T-helper 9 cell (primary cell): Measurements from ENCODE around the gene TSGA10.
"Not testable (repeated sequence)": the region's sequence is repeated elsewhere in the genome, so short reads cannot be mapped to it uniquely, and the experiment has no call there.

Experiments used
- DNase-seq: peaks from one replicate; pipeline ENCODE4 v3.0.0-alpha.2; 2020

Gene TSGA10

DNA sequence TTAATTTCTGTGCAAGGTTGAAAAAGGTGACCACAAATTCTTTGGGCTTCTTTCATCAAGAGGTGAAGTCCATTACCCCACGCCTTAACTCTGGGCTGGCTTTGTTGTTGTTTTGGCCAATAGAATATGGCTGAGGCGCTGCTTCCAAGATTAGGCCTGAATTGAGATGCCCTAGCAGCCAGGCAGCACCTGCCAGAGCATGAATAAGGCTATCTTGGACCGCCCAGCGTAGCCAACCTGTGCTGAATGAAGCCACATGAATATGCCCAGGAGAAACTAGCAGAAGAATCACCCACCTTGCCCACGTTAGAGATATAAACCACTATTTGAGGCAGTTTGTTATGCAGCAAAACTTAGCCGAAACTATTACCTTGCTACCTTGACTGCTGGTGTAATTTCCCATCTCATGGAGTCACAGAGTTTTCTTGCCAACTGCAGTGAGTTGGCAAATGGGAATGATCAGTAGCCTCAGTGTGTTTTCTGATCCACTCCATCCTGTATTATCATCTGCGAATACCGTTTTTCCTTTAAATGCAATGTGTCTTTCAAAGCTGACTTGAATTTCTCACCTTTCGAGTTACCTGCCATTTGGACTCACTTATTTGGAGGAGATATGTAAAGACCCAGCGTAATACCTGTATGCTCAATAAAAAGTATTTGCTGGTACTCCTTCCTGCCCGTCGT lies 679 bp downstream of the TSGA10 start:
- DNase-seq = no peak

DNA sequence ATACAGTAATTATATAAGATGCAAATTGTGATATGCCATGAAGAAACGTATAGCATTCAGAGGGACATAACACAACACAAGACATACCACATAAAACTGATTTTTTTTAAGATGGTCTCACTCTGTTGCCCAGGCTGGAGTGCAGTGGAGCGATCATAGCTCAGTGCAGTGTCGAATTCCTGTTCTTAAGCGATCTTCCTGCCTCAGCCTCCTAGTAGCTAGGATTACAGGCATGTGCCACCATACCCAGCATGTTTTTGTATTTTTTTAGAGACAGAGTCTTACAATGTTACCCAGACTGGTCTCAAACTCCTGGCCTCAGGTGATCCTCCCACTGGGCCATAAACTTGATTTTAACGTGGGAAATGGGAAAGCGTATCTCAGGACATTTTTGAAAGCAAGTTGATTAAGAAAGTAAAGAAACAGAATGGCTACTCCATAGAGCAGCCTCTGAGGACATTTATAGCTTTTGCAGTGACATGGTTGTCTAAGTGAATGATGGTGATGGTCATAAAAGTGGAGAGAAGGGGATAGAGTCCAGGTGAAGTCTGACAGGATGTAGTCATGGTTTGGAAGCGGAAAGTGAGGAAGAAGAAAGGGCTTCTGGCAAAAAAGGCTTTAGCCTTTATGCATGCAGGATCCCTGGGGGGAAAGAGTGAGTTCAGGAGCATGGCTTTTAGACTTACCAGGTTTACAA lies 2.4 kb downstream of the TSGA10 start:
- DNase-seq = no peak

DNA sequence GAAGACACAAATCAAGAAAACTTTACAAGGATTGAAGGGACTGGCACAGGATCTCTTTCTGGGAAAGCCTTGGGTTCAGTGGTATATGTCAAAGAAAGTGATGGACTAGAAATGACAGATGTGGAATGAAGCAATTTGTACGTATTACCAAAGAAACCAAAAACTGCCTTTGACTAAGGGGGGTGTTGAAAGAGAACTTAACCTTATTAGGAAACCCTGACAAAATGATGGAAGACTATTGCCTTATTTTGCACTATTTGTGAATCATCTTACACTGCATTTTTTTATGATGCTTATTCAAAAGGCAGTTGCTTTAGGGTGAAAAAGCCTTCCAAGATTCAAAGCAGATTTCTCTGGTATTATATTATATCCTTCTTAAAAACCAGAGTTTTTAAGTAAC lies 4.0 kb downstream of the TSGA10 start:
- no peak for DNase-seq

DNA sequence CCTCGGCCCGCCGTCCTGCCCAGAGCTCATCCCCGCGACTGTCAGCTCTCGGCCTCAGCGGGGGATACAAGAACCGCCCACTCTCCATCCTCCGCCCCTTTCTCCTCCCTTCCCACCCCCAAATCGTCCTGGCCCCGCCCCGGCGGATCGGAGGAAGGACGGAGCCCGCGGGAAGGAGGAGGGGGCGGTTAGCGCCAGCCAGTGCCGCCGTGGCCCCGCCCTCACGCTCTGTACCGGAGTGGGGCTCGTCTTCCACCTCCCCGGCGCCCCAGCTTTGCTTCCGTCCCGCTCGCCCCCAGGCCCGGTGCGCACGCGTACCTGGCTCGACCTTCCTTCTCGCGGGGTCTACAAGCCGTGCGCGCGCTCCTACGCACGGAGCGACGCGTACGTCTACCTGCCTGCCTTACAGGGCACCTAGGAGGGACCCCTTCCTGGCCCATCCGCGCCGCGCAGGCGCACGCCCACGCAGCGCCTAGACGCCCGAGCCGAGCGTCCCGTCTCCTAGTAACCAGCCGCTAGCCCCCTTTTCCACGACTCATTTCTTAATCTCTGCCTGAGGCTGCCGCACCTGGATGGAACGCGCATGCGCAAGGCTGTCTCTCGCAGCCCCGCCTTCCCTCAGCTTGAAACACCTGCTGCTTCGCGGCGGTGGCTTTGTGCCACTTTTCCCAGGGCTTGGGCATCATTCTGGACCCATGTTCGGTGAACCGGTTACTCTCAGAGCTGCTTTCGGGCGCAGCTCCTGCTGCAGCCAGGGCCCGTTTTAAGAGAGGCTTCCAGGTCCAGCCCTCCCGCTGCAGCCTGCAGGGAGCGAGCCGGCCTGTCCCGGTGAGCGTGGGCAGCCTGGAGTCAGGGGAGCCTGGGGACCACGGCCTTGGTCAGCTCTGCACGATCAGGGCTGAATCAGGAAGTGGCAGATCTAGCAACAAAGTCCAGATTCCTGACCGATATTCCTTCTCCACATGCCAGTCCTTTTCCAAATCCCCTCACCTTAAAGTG lies 13.3 kb downstream of the TSGA10 start, which contains the start of gene C2orf15:
C2orf15 (plus strand) TSS at position 598 of the 999 bp plus-strand sequence. CDS start 8,852 bp downstream, outside the sequence.
- DNase-seq = peak; percentile 96

DNA sequence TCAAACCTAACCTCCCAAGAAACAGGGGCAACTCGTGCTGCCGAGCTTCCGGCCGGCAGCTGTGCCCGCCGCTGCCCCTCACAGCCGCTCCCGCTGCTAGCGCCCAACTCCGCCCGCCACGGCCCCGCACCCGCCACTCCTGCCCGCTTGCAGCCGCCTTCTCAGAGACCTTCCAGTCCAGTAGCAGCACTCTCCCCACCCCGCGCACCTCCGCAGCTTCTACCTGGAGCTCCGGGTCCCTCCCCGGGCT lies 14.0 kb downstream of the TSGA10 start:
- no peak for DNase-seq

DNA sequence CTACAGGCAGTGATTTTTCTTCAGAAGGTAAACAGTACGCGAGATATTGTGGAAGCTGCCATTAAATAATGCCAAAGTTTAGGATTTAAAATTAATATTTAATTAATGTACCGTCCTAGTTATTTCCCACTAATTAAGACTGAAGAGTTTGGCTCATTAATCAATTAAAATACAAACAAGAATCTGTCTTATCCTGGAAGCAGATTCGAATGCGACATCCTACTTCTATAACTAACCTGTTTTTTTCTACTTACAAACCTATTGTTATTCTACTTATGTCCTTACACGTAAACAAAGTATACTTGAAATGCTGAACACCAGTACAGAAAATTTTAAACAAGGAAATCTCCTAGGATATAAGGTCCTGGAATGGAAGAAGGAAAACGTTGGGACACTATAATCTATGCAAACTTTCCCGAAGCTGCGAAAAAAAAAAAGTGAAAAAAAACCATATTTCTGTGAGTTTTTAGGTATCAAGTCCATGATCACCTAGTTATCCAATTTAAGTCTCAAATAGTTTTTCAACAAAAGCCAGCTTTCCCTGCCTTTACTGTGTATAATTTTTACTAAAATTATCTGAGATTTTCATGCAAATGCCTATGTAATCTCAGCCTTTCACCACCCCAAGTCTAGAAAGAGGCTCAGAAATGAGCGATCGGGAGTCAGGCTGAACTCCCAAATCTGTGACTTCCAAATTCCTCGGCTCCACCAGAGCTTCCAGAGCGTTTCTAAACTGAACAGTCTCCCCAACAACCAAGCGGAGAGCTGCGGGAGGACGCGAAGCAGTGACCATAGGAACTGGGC lies 14.5 kb downstream of the TSGA10 start:
- DNase-seq = no peak

DNA sequence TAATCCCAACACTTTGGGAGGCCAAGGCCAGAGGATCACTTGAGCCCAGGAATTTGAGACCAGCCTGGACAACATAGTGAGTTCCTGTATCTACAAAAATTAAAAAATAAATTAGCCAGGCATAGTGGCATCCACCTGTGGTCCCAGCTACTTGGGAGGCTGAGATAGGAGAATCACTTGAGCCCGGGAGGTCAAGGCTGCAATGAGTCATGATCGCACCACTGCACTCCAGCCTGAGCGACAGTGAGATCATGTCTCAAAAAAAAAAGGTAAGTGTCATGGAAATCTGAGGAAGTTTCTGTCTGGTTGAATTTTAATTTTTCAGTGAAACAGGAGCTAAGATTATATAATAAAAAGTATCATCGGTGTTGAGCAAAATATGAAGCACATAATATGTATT lies 15.7 kb downstream of the TSGA10 start:
- no peak for DNase-seq

DNA sequence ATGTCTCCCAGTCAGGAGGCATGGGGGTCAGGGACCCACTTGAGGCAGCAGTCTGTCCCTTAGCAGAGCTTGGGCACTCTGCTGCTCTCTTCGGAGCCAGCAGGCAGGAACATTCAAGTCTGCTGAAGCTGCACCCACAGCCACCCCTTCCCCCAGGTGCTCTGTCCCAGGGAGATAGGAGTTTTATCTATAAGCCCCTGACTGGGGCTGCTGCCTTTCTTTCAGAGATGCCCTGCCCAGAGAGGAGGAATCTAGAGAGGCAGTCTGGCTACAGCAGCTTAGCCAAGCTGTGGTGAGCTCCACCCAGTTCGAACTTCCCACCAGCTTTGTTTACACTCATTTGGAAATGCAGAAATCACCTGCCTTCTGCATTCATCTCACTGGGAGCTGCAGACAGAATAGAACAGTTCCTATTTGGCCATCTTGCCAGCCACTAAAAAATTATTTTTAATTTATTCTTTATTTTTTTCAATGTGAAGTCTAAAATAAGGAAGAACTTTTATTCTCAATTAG lies 19.6 kb downstream of the TSGA10 start:
- not testable (repeated sequence) for DNase-seq

DNA sequence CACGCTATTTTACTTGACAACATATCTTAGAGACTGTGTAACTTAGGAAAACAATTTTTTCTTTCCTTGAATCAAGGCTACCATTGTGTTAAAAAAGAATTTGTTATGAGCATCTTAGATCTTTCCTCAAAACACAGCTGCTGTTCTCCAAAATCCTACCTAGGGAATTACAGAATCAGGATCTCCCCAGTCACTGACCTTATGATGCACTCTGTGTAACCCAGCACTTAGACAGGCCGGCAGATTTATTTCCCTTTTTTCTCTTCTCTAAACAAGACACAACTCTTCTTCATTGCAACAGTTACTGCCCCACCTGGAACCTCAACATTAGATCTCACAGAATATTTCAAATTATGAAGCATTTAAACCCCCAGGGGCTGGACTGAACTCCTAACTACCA lies 26.8 kb downstream of the TSGA10 start:
- DNase-seq = no peak

DNA sequence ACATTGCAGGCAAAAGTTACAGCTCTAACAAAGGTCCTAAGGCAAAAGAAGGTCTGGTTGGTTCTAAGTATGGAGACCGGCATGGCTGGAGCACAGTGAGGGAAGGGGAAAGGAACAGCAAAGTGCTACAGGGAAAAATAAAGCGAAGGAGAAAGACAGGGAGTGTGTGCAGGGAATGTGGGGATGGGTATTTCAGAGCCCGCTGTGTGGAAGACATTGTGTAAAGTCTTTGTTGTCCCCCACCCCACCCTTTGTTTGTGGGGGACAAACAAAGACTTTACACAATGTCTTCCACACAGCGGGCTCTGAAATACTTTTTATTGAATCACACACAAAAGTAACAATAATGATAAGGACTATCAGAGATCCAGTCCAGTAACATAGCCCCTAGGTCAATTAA lies 42.1 kb downstream of the TSGA10 start:
- no peak for DNase-seq

DNA sequence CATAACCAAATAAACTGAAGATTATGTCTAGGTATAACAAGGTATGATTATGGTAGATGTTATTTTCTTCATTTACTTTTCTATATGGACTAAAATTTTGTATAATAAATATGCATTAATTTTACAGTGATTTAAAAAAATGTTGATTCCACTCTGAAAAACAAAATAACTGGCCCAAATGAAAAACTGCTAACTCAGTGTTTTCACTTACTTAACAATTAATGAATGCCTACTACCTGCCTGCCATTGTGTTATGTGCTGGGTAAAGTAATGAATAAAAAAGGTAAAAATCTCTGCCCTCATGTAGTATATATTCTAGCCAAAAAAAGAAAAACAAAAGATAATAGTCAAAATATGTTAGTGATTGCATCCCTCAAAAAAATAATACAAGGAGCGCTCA lies 42.8 kb downstream of the TSGA10 start:
- DNase-seq = no peak

DNA sequence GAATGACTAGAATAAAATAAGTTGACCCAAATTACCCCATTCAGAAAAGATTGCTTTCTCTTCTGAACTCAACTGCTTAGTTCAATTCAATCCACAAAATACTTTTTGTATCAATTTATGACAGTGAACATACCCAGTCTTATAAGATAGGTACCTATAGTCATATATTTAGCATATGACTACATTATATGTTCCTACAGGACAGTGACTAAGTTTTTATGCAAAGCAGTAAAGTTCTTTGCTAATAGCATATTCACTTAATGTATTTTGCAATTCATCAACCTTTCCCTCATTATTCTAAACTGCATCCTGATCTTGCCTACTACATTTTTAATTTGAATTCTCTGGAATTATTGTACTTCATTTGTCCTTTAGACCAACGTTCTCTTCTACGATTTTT lies 43.5 kb downstream of the TSGA10 start:
- no peak for DNase-seq

DNA sequence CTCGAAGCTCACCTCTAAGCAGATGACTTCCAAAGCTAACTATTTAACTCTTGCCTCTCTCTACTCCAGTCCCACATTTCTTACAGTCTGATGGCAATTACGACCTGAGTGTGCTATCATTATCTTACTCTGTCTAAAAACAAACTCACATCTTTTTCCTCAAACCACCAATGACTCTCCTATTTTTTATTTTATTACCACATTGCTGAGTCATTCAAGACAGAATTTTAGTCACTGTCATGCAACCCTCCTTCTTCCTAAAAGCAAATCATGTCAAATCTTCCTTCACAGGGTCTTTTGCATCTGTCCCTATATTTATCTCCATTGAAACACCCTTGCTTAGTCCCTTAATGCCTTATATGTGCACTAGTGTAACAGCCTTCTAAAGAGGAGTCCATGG lies 47.8 kb downstream of the TSGA10 start:
- no peak for DNase-seq

DNA sequence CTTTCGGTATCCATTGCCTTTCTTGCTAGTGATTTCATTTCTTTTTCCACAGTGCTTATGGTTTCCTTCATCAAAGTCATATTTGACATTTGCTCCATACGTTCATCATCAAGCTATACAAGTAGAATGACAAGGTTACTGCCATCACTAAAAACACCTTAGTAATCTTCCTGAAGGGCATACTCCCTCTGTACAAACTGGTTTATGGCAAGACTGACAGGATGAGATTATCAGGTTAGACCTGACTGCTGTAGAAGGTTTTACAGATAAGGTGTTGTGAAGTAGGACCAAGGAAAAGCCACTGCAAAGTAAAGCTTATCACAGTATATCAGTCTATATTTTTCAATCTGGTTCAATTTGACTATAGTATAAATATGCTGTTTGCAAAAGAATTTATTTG lies 50.7 kb downstream of the TSGA10 start:
- no peak for DNase-seq

DNA sequence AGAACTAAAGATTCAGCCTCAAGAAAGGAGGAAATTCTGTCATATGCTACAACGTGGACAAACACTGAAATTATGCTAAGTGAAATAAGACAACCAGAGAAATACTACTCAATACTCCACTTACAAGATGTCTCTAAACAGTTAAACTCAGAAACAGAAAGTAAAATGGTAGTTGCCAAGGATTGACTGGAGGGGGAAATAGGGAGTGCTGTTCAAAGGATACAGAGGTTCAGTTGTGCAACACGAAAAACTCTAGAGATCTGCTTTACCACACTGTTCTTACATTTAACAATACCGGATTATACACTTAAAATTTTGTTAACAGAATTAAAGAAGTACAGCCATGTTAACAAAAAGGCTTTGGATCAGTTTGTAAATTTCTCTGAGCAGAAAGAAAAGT lies 53.0 kb downstream of the TSGA10 start:
- DNase-seq = no peak

DNA sequence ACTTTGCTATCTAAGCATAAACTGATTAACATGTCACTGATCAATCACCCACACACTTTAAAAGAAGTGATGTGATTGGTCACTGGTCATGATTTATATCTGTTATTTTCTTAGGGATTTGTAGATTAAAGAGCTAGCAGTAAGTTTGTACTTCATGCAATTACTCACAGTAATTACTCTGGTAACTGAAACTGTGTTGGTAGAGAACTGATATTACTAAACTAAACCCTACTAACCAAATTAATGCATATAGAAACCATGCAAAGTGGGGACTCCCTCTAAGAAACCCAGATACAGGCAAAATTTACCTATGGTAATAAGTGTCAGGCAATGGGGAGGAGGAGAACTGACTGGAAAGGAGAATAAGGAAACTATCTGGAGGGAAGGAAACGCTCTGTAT lies 58.0 kb downstream of the TSGA10 start:
- DNase-seq = no peak

DNA sequence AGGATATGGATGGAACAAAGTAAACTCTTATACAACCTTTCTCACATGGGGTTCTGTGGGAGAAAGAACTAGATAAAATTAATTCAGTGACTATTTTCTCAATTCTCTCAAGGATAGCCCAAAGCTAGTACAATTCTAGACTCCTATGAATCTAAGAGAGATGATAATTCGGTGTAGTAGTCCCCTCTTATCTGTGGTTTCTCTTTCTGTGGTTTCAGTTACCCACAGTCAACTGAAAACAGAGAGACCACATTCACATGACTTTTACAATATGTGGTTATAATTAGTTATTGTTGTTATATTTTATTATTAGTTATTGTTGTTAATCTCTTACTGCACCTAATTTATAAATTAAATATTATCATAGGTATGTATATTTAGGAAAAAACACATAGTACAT lies 66.7 kb downstream of the TSGA10 start:
- DNase-seq = no peak

DNA sequence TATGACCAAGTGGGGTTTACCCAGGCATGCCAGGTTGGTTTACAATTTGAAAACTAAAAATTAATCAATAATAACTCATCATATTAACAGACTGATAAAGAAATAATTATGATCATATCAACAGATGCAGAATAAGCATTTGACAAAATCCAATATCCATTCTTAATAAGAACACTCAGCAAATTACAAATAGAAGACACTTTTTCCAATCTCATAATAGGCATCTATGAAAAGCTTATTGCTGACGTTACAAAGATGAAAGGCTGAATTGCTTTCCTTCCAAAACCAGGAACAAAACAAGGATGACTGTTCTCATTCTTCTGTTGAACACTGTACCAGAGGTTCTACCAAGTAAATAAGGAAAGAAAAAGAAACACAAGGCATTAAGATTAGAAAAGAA lies 68.4 kb downstream of the TSGA10 start:
- DNase-seq = no peak

DNA sequence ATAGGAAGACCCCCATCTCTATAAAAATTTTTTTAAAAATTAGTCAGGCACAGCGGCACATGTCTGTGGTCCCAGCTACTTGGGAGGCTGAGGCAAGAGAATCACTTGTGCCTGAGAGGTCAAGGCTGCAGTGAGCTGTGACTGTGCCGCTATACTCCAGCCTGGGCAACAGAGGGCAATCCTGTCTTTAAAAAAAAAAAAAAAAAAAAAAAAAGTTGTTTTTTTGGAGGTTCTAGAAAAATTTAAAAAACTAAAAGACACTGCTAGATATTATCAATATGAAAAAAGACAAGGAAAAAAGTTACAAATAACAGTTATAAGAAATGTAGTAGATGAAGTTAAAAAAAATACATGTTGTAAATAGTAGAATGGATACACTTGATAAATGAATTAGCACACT lies 69.3 kb downstream of the TSGA10 start:
- no peak for DNase-seq

DNA sequence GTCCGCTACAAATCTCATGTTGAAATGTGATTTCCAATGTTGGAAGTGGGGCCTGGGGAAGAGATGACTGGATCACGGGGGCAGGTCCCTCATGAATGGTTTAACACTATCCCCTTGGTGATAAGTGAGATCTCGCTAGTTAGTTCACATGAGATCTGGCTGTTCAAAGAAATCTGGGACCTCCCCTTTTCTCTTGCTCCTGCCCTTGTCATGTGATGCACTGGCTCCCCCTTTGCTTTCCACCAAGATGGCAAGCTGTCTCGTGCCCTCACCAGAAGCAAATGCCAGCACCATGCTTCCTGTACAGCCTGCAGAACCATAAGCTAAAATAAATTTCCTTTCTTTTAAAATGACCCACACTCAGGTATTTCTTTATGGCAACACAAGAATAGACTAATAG lies 70.5 kb downstream of the TSGA10 start:
- DNase-seq = no peak

DNA sequence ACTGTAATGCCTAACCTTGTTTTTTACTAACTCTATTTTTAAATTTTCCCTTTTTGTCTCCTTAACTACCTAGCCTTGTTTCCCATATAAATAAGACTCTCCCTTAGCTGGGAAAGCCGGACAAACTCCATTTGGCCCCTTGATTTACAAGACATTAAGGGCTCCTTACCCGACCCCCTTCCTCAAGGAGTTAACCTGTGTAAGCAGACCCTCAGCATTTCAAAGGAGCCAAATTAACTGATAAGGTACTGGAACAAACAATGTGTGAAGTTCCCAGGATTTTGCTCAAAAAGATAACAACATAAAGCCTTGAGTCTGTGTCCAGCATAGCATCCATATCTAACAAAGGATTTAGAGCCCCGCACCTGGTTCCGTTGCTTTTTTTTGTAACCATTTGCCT lies 72.9 kb downstream of the TSGA10 start:
- DNase-seq = no peak

DNA sequence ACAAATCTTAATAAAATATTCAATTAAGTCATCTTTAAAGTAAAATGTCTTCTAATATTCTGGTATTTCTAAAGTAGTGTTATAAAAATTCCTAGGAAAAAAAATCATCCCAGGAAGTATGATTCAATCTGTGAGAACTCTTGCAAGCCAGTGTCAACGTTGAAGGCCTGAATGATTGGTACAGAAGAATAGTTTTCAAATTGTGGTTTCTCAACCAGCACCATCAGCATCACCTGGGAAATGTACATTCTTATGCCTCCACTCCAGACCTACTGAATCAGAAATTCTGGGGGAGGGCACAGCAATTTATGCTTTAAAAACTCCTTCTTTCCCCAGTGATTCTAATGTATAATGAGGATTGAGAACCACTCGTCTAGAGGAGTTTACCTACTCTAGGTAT lies 75.5 kb downstream of the TSGA10 start:
- no peak for DNase-seq

DNA sequence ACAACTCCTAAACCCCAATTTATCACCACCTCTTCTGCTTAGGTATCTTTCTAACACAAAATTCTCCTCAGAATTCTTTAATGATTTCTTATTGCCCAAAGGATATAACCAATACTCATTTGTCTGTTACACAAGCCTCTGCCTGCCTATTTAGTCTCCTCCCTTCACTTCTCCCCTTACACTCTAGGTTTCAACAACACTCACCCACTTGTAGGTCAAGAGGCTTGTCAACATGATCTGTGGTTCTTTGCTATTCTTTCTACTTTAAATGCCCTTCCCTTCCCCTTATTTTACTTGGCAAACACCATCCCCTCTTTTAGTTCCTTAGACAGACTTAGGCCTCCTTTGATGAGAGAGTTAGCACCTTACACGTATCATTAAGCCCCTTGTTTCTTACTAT lies 82.2 kb downstream of the TSGA10 start:
- DNase-seq = no peak
